H1 (cell line): Measurements from ENCODE around the gene IQCH. TPM values are rescaled to one million over a fixed set of nuclear protein-coding genes. Genes with fewer than 3 reads are reported as not detected.

Source experiments
- CTCF ChIA-PET: fragments of 300-600 bp; sonication (Branson Sonifier 250); formaldehyde crosslinking; loops from one replicate; lab custom pipeline; 2021; ENCODE audit not compliant: partially characterized antibody; lab: Charles Lee
- POLR2A ChIA-PET: fragments of 300-600 bp; sonication (Branson Sonifier 250); formaldehyde crosslinking; loops from one replicate; lab custom pipeline; 2021; ENCODE audit warnings: inconsistent platforms; ENCODE audit not compliant: partially characterized antibody; lab: Charles Lee
- DNase-seq, 2 experiments: peaks; one replicate each; pipeline versions ENCODE4 v3.0.0 to v3.0.0-alpha.2; 2010 to 2022; ENCODE audit warnings: low spot score in 2 of 2, low read depth in 1 of 2, mixed read lengths in 1 of 2
- FAIRE-seq: peaks from 2 replicates; lab custom pipeline; 2011; peaks lifted over from hg19 to GRCh38; lab: Jason Lieb, UNC
- H2AFZ ChIP-seq: 2 replicates; pipeline ENCODE4 v1.8.1; 2012; ENCODE audit warnings: low read length, inconsistent platforms
- H2AK5ac ChIP-seq: 2 replicates; pipeline ENCODE4 v1.6.1; 2013; ENCODE audit warnings: low read depth, low read length
- H2BK120ac ChIP-seq: replicated peaks from 2 replicates; pipeline ENCODE3; 2013; ENCODE audit warnings: low read depth, low read length, inconsistent platforms
- H2BK12ac ChIP-seq: 2 replicates; pipeline ENCODE4 v1.6.1; 2013; ENCODE audit warnings: low read depth, low read length
- H2BK15ac ChIP-seq: 2 replicates; pipeline ENCODE4 v1.6.1; 2013; ENCODE audit warnings: low read length
- H2BK20ac ChIP-seq: 2 replicates; pipeline ENCODE4 v1.6.1; 2013; ENCODE audit warnings: low read length
- H2BK5ac ChIP-seq: 2 replicates; pipeline ENCODE4 v1.6.1; 2013; ENCODE audit warnings: low read depth, low read length
- H3K14ac ChIP-seq: 2 replicates; pipeline ENCODE4 v1.6.1; 2013; ENCODE audit warnings: inconsistent platforms; ENCODE audit not compliant: insufficient read length
- H3K18ac ChIP-seq: 2 replicates; pipeline ENCODE4 v1.6.1; 2013; ENCODE audit warnings: low read length; ENCODE audit errors: extremely low read depth
- H3K23ac ChIP-seq: 2 replicates; pipeline ENCODE4 v1.6.1; 2013; ENCODE audit warnings: inconsistent platforms; ENCODE audit not compliant: insufficient read length
- H3K23me2 ChIP-seq: 2 replicates; pipeline ENCODE4 v1.6.1; 2013; ENCODE audit warnings: low read depth, low read length
- H3K27ac ChIP-seq: 2 replicates; pipeline ENCODE4 v1.6.1; 2011; ENCODE audit warnings: low read depth, low read length, inconsistent platforms
- H3K27me3 ChIP-seq, 4 experiments: replicated peaks in 1 of 4; 1 replicate in 1 of 4; 2 replicates in 3 of 4; pipeline versions ENCODE4 v1.6.1 to v1.8.1; 2011 to 2013; ENCODE audit warnings: low read length in 3 of 4, mild to moderate bottlenecking in 3 of 4, inconsistent platforms in 2 of 4, mixed read lengths in 2 of 4, moderate library complexity in 1 of 4; ENCODE audit not compliant: control insufficient read depth in 3 of 4, insufficient read depth in 3 of 4; ENCODE audit errors: extremely low read depth in 1 of 4
- H3K36me3 ChIP-seq, 4 experiments: 2 replicates each; pipeline versions ENCODE4 v1.6.1 to v1.8.1; 2011 to 2013; ENCODE audit warnings: mild to moderate bottlenecking in 4 of 4, low read length in 3 of 4, moderate library complexity in 2 of 4, control low read depth in 1 of 4, inconsistent platforms in 1 of 4; ENCODE audit not compliant: insufficient read depth in 4 of 4, control insufficient read depth in 2 of 4
- H3K4ac ChIP-seq: replicated peaks from 2 replicates; pipeline ENCODE3; 2013; ENCODE audit warnings: low read length, low read depth, mixed read lengths, inconsistent platforms; ENCODE audit not compliant: insufficient read length
- H3K4me1 ChIP-seq, 4 experiments: replicated peaks in 1 of 4; 1 replicate in 1 of 4; 2 replicates in 3 of 4; pipeline versions ENCODE4 v1.6.1 to v1.8.1; 2011 to 2013; ENCODE audit warnings: low read length in 3 of 4, inconsistent platforms in 2 of 4, mixed read lengths in 1 of 4; ENCODE audit not compliant: insufficient read depth in 4 of 4, control insufficient read depth in 3 of 4
- H3K4me2 ChIP-seq, 2 experiments: 2 replicates each; pipeline versions ENCODE4 v1.6.1 to v1.8.1; 2011 to 2013; ENCODE audit warnings: low read depth in 2 of 2, low read length in 2 of 2, control low read depth in 1 of 2, inconsistent platforms in 1 of 2, mild to moderate bottlenecking in 1 of 2; ENCODE audit not compliant: insufficient read depth in 1 of 2
- H3K4me3 ChIP-seq, 4 experiments: fragments of 200-600, 300-600 bp in 1 of 4; sonication (generic), shearing (Covaris generic), sonication (Bioruptor Twin) in 1 of 4; 2 replicates each; pipeline versions ENCODE4 v1.5.1 to v1.8.1; 2011 to 2016; ENCODE audit warnings: low read length in 4 of 4, low read depth in 3 of 4, control low read depth in 2 of 4, inconsistent platforms in 2 of 4, mild to moderate bottlenecking in 2 of 4, mixed read lengths in 1 of 4, moderate library complexity in 1 of 4; ENCODE audit not compliant: insufficient read depth in 2 of 4; ENCODE audit errors: extremely low read depth in 1 of 4
- H3K56ac ChIP-seq: replicated peaks from 2 replicates; pipeline ENCODE3; 2013; ENCODE audit warnings: low read depth, mild to moderate bottlenecking, mixed read lengths, low read length, inconsistent platforms; ENCODE audit not compliant: insufficient read length
- H3K79me1 ChIP-seq: 2 replicates; pipeline ENCODE4 v1.6.1; 2013; ENCODE audit warnings: low read depth, low read length, control low read depth
- H3K79me2 ChIP-seq, 2 experiments: 2 replicates each; pipeline versions ENCODE4 v1.6.1 to v1.8.1; 2012 to 2013; ENCODE audit warnings: low read length in 2 of 2, mild to moderate bottlenecking in 2 of 2, inconsistent platforms in 1 of 2; ENCODE audit not compliant: insufficient read depth in 2 of 2, control insufficient read depth in 1 of 2
- H3K9ac ChIP-seq, 4 experiments: replicated peaks in 1 of 4; 1 replicate in 1 of 4; 2 replicates in 3 of 4; pipeline versions ENCODE4 v1.6.1 to v1.8.1; 2011 to 2013; ENCODE audit warnings: low read depth in 3 of 4, low read length in 3 of 4, control low read depth in 2 of 4, mild to moderate bottlenecking in 2 of 4, moderate library complexity in 2 of 4, inconsistent platforms in 1 of 4; ENCODE audit errors: extremely low read depth in 1 of 4
- H3K9me3 ChIP-seq, 2 experiments: 2 replicates each; pipeline versions ENCODE4 v1.6.1 to v1.8.1; 2012 to 2013; ENCODE audit warnings: mild to moderate bottlenecking in 2 of 2, moderate library complexity in 2 of 2, control low read depth in 1 of 2, inconsistent platforms in 1 of 2, low read depth in 1 of 2, low read length in 1 of 2, mixed read lengths in 1 of 2; ENCODE audit not compliant: insufficient read depth in 2 of 2
- H4K20me1 ChIP-seq, 2 experiments: replicated peaks in 1 of 2; 2 replicates each; pipeline versions ENCODE3 to v1.8.1; 2011 to 2013; ENCODE audit warnings: inconsistent platforms in 2 of 2, low read length in 2 of 2, mild to moderate bottlenecking in 1 of 2; ENCODE audit not compliant: insufficient read depth in 2 of 2, control insufficient read depth in 1 of 2
- H4K5ac ChIP-seq: 2 replicates; pipeline ENCODE4 v1.6.1; 2013; ENCODE audit warnings: low read length, low read depth, mixed read lengths, inconsistent platforms; ENCODE audit not compliant: insufficient read length
- H4K8ac ChIP-seq: 2 replicates; pipeline ENCODE4 v1.8.0; 2013; ENCODE audit warnings: mild to moderate bottlenecking, moderate library complexity, low read length, inconsistent platforms; ENCODE audit not compliant: insufficient read depth; ENCODE audit errors: extremely low read depth
- H4K91ac ChIP-seq: replicated peaks from 2 replicates; pipeline ENCODE3; 2013; ENCODE audit warnings: low read length, mixed read lengths, inconsistent platforms; ENCODE audit not compliant: insufficient read length
- ATF2 ChIP-seq: IDR thresholded peaks from 2 replicates; pipeline ENCODE4 v1.6.1; 2012; ENCODE audit warnings: low read length, inconsistent platforms
- ATF3 ChIP-seq: IDR thresholded peaks from 2 replicates; pipeline ENCODE4 v1.6.1; 2011; ENCODE audit warnings: low read depth, mild to moderate bottlenecking, low read length; ENCODE audit not compliant: insufficient read depth
- FOSL1 ChIP-seq: IDR thresholded peaks from 2 replicates; pipeline ENCODE4 v1.6.1; 2011; ENCODE audit warnings: mild to moderate bottlenecking, low read depth, low read length, moderate library complexity; ENCODE audit not compliant: insufficient read depth
- GTF2F1 ChIP-seq: IDR thresholded peaks from 2 replicates; pipeline ENCODE4 v1.6.1; 2012; ENCODE audit warnings: low read depth, low read length, improper control_type of control experiment, borderline replicate concordance
- KDM1A ChIP-seq: fragments of 200-600, 300-600 bp; sonication (generic); IDR thresholded peaks from 2 replicates; pipeline ENCODE4 v1.7.1; 2016; ENCODE audit warnings: mild to moderate bottlenecking, low read length, borderline replicate concordance
- KDM4A ChIP-seq: IDR thresholded peaks from one replicate; pipeline ENCODE4 v1.7.1; 2012; ENCODE audit warnings: low read depth, mild to moderate bottlenecking, moderate library complexity, low read length, inconsistent platforms; ENCODE audit not compliant: severe bottlenecking
- MAFK ChIP-seq: IDR thresholded peaks from 2 replicates; pipeline ENCODE4 v1.6.1; 2012; ENCODE audit warnings: low read depth, mild to moderate bottlenecking, improper control_type of control experiment, low read length
- RFX5 ChIP-seq: IDR thresholded peaks from 2 replicates; pipeline ENCODE4 v1.6.1; 2011; ENCODE audit warnings: low read depth, low read length, improper control_type of control experiment, borderline replicate concordance
- RNF2 ChIP-seq: fragments of 200-900, 300-1000 bp; sonication (generic); IDR thresholded peaks from 2 replicates; pipeline ENCODE4 v1.7.1; 2016; ENCODE audit warnings: borderline replicate concordance, low read depth, mild to moderate bottlenecking, antibody characterized with exemption, low read length; ENCODE audit not compliant: poor library complexity, severe bottlenecking; ENCODE audit errors: missing control alignments
- RXRA ChIP-seq: IDR thresholded peaks from 2 replicates; pipeline ENCODE4 v1.6.1; 2011; ENCODE audit warnings: low read depth, mild to moderate bottlenecking, low read length, moderate library complexity; ENCODE audit not compliant: insufficient read depth
- SP2 ChIP-seq: IDR thresholded peaks from 2 replicates; pipeline ENCODE4 v1.6.1; 2012; ENCODE audit warnings: mild to moderate bottlenecking, low read length, inconsistent platforms
- WGBS, 2 experiments: shearing (Covaris generic) in 1 of 2; methylation state at CpG; one replicate each; pipeline versions ENCODE4 v1.1.6 to v1.1.7; 2013 to 2015; ENCODE audit warnings: low lambda C conversion rate in 2 of 2, mixed read lengths in 2 of 2, inconsistent platforms in 1 of 2, low coverage in 1 of 2, missing lambda C conversion rate in 1 of 2; ENCODE audit not compliant: insufficient replicate concordance in 2 of 2, insufficient coverage in 1 of 2, insufficient read length in 1 of 2; ENCODE audit errors: extremely low coverage in 1 of 2, missing lambda C conversion rate in 1 of 2; 5-methylcytosine and 5-hydroxymethylcytosine counted together
- polyA plus RNA-seq, 7 experiments: library from polyadenylated mRNA; depleted of rRNA in 3 of 7; stranded (reverse) in 5 of 7; unstranded in 2 of 7; fragments of >200 nt in 5 of 7; fragments of 200-250 nt in 2 of 7; gene quantifications; 1 replicate in 5 of 7; 2 replicates in 1 of 7; 4 replicates in 1 of 7; pipeline versions ENCODE4 v1.2.1 to v1.2.3, GENCODE V29; 2011 to 2013; ENCODE audit warnings: missing spikeins in 2 of 7, mixed read lengths in 2 of 7
- total RNA-seq: library from RNA; stranded (reverse); fragmentation: NEBNext Ultra II Directional; extraction: Animal tissue kit (Norgen Biotek cat#: 25700); gene quantifications from 2 replicates; pipeline ENCODE4 v1.2.1, GENCODE V29; 2021

IQCH gene
- total and polyA plus RNA-seq, 2 of the 8 experiments (the other 6 are each of a cell fraction or from before 2014, with no cell fraction given) = 0.60 to 1.9 TPM

- WGBS, 2 experiments = 81% methylated on average over 1 of the region's 1 CpG; no CpG with 5 or more reads in 1 of the 2 experiments
- H2AFZ ChIP-seq = no peak overlapping the region
- no peak overlapping the region for H4K91ac ChIP-seq
- H3K56ac ChIP-seq = no peak overlapping the region
- H3K4ac ChIP-seq = no peak overlapping the region
- H3K27ac ChIP-seq = no peak overlapping the region
- POLR2A ChIA-PET = no interaction called here
- CTCF ChIA-PET = no interaction called here
- no peak overlapping the region for H3K18ac ChIP-seq
- DNase-seq = no peak
- H2BK120ac ChIP-seq = no peak overlapping the region
- H4K8ac ChIP-seq = no peak overlapping the region
- H2BK12ac ChIP-seq = no peak overlapping the region
- no peaks in the 10 kb centered on the region for H4K20me1 ChIP-seq
- no peaks in the 10 kb centered on the region for H3K9me3 ChIP-seq
- H2BK20ac ChIP-seq = no peak overlapping the region
- H3K4me3 ChIP-seq = no peak overlapping the region
- no peak overlapping the region for H2BK15ac ChIP-seq
- no peak overlapping the region for H2AK5ac ChIP-seq
- H3K23me2 ChIP-seq = no peaks in the 10 kb centered on the region; the same call in 1 of the 2 replicates
- no peak overlapping the region for H4K5ac ChIP-seq
- H3K4me1 ChIP-seq = no peaks in the 10 kb centered on the region
- no peak overlapping the region for H3K9ac ChIP-seq
- no peak overlapping the region for H3K14ac ChIP-seq
- H2BK5ac ChIP-seq = no peak overlapping the region
- no peaks in the 10 kb centered on the region for H3K79me2 ChIP-seq
- H3K23ac ChIP-seq = no peak overlapping the region
- peaks cover 3 to 11% (median 4%) of the 10 kb centered on the region in 4 experiments; a peak in 4 of 8 replicates for H3K36me3 ChIP-seq
- H3K4me2 ChIP-seq = no peak overlapping the region
- H3K27me3 ChIP-seq = no peaks in the 10 kb centered on the region
- no peak for FAIRE-seq
- H3K79me1 ChIP-seq = no peaks in the 10 kb centered on the region
- TF ChIP-seq RXRA (no peak), ATF2 (no peak), KDM4A (no peak), RFX5 (no peak), GTF2F1 (no peak), RNF2 (no peak), FOSL1 (no peak), ATF3 (no peak), MAFK (no peak), SP2 (no peak), KDM1A (no peak)
Observed at GRCh38 chr15:67227431-67227830, 27.2 kb upstream of the IQCH start.
